PFSK-1 (cell line): Measurements from ENCODE around the gene NTSR2.

Experiments
- FOXP2 ChIP-seq: optimal IDR thresholded peaks from 2 replicates; pipeline ENCODE3; 2011; ENCODE audit warnings: borderline replicate concordance, control low read depth, inconsistent platforms; ENCODE audit not compliant: insufficient read depth; ENCODE audit errors: extremely low read length, extremely low read depth
- POLR2AphosphoS5 ChIP-seq: IDR thresholded peaks from 2 replicates; pipeline ENCODE4 v1.6.1; 2012; ENCODE audit warnings: low read depth, mild to moderate bottlenecking, control low read depth, low read length, moderate library complexity
- TAF1 ChIP-seq: IDR thresholded peaks from 2 replicates; pipeline ENCODE4 v1.6.1; 2012; ENCODE audit warnings: low read length, control low read depth, borderline replicate concordance; ENCODE audit not compliant: insufficient read depth
- TF ChIP-seq, protein P1 (sequence below), 2 experiments: IDR thresholded peaks; 2 replicates each; pipeline versions ENCODE4 v1.6.1 to v1.8.0; 2011 to 2012; ENCODE audit warnings: low read depth in 2 of 2, low read length in 2 of 2, control low read depth in 1 of 2, inconsistent platforms in 1 of 2, mild to moderate bottlenecking in 1 of 2, moderate library complexity in 1 of 2; ENCODE audit not compliant: insufficient read depth in 1 of 2

DNA sequence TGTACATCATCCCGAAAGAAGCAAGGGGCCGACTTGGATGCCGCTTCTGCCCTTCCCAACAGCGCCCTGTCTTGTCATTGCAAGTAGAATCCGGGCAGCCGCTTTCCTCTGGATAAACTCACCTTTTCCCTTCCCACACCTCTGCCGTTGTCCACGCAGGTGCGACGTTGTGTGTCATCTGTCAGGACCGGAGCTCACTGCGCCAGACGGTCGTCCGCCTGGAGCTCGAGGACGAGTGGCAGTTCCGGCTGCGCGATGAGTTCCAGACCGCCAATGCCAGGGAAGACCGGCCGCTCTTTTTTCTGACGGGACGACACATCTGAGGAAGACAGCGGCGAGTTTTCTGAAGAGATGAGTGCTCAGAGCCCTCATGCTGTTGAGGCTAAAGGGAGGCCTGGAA is 29.9 kb downstream of the NTSR2 start:
- TF ChIP-seq, protein P1, sequence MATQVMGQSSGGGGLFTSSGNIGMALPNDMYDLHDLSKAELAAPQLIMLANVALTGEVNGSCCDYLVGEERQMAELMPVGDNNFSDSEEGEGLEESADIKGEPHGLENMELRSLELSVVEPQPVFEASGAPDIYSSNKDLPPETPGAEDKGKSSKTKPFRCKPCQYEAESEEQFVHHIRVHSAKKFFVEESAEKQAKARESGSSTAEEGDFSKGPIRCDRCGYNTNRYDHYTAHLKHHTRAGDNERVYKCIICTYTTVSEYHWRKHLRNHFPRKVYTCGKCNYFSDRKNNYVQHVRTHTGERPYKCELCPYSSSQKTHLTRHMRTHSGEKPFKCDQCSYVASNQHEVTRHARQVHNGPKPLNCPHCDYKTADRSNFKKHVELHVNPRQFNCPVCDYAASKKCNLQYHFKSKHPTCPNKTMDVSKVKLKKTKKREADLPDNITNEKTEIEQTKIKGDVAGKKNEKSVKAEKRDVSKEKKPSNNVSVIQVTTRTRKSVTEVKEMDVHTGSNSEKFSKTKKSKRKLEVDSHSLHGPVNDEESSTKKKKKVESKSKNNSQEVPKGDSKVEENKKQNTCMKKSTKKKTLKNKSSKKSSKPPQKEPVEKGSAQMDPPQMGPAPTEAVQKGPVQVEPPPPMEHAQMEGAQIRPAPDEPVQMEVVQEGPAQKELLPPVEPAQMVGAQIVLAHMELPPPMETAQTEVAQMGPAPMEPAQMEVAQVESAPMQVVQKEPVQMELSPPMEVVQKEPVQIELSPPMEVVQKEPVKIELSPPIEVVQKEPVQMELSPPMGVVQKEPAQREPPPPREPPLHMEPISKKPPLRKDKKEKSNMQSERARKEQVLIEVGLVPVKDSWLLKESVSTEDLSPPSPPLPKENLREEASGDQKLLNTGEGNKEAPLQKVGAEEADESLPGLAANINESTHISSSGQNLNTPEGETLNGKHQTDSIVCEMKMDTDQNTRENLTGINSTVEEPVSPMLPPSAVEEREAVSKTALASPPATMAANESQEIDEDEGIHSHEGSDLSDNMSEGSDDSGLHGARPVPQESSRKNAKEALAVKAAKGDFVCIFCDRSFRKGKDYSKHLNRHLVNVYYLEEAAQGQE (IDR thresholded peaks at IDR 0.05; ENCODE audit: insufficient read depth in 1 of 2, low read depth in 2 of 2, low read length in 2 of 2), result no peak
- no peak for TF ChIP-seq POLR2AphosphoS5
- TF ChIP-seq TAF1, result no peak
- TF ChIP-seq FOXP2, result no peak
